Measurements from ENCODE around the gene MTCH2.
"Not testable (repeated sequence)": the region's sequence is repeated elsewhere in the genome, so short reads cannot be mapped to it uniquely, and the experiment has no call there.

The MTCH2 gene

DNA sequence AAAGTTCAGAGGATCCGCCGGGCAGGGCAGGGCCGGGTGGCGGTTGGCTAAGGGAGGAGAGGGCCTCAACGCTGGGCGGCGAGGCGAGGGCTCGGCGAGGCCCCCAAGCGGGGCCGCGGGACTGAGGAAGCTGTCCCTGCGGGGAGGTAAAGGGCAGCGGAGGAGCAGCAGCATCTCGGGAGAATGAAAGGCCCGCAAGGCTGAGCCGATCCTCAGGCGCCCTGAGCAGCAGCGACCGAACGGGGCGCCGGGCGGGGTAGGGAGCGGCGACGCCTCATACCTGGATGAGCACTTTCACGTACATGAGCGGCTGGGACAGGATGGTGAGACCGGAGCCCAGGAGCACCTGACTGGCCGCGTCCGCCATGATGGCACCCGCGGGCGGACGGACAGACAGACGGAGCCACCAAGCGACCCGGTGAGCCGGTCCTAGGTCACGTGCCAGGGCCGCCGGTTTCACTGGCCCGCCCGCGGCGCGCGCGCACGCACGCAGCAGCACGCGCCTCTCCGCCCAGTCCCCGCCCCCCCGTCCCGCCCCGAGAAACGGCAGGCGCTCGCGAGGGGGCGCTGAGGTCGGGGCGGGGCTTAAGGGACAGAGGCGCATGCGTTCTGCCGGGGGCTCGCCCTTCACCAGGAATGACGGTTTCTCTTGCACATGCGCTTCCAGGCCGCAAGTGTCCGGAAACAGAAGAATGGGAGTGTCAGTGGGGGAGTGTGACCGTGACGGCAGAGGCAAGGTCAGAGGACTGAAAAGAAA lies at the start of gene MTCH2:
Gene MTCH2 (minus strand): TSS at position 461 of the 757 bp plus-strand sequence. CDS start 94 bp downstream, at position 367.
- DNase-seq, result peak; percentile 94 to 95

GRCh38 chr11:47691979-47692378 lies 49.6 kb upstream of the MTCH2 start:
- DNase-seq, result no peak

- no peak for DNase-seq
Observed at GRCh38 chr11:47689480-47689879, 47.1 kb upstream of the MTCH2 start.

DNA sequence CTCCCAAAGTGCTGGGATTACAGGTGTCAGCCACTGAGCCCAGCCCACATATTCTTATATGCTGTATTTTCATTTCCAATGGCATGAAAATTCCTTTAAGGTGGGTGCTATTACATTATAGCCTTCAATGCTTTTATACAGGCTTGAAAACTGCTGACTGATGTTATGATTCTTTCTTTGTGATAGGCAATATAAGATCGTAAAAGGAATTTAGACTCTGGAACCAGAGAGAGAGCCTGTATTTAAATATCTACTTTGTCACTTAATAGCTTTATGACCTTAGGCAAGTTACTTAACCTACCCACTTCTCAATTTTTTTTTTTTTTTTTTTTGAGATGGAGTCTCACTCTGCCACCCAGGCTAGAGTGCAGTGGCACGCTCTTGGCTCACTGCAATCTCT lies 46.6 kb upstream of the MTCH2 start:
- DNase-seq, result no peak

GRCh38 chr11:47688111-47688510 lies 45.8 kb upstream of the MTCH2 start:
- DNase-seq, result peak; percentile 60 to 72

DNA sequence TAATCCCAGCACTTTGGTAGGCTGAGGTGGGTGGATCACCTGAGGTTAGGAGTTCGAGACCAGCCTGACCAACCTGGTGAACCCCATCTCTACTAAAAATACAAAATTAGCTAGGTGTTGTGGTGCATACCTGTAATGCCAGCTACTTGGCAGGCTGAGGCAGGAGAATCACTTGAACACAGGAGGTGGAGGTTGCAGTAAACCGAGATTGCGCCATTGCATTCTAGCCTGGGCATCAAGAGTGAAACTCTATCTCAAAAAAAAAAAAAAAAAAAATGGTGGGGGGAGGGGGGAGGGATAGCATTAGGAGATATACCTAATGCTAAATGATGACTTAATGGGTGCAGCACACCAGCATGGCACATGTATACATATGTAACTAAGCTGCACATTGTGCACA lies 44.3 kb upstream of the MTCH2 start:
- not testable (repeated sequence) for DNase-seq

DNA sequence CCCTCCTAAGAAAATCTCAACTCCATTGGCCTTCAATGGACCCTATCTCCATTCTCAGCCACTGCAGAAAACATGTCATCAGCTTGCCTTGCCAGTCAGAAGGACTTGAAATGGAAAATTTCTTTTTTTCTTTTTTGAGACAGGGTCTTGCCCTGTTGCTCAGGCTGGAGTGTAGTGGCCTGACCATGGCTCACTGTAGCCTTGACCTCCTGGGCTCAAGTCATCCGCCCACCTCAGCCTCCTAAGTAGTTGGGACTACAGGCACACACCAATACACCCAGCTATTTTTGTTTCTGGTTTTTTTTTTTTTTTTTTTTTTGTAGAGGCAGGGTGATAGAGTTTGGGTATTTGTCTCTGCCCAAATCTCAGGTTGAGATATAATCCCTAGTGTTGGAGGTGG lies 43.8 kb upstream of the MTCH2 start:
- no peak for DNase-seq

DNA sequence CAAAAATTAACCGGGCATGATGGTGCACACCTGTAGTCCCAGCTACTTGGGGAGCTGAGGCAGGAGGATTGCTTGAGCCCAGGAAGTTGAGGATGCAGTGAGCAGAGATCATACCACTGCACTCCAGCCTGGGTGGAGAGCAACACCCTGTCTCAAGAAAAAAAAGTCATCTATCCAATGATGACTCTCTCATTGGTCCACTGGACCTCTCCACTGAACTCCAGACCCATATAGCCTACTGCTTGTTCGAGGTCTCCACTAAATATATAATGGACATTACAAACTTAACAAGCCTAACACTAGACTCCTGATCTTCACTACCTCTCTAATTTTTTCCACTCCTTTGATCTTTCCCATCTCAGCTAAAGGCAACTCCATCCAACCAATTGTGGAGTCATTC lies 33.5 kb upstream of the MTCH2 start:
- no peak for DNase-seq

DNA sequence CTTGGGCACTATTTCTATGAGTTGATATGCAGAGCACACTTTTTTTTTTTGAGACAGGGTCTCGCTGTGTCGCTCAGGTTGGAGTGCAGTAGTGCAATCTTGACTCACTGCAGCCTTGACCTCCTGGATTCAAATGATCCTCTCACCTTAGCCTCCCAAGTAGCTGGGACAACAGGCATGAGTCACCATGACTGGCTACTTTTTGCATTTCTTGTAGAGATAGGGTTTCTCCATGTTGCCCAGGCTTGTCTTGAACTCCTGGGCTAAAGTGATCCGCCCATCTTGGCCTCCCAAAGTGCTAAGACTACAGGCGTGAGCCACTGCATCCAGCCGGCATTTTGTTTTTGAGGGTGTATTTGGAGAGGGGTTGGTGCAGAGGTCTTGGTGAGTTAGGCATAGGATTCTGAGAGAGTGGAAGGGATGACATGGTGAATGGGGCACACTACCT lies 29.9 kb upstream of the MTCH2 start:
- no peak for DNase-seq

GRCh38 chr11:47669856-47670255 lies 27.5 kb upstream of the MTCH2 start:
- no peak for DNase-seq

DNA sequence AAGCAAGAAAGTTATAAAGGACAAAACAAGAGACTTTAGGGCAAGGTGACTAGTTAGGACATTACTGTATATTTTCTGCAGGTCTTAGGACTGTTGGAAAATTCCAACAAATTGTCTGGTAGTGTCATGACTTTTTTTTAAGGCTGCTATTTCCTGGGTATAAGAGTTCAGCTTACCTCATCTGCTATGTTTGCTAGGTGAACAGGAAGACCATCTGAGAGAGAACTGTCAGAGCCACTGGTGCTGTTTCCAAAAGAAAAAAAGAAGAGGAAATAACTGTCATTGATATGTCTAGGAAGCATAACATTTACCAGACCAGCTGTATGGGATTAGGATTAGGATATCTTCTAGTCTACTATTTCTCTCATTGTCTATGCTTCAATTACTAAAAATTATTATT lies 26.3 kb upstream of the MTCH2 start:
- DNase-seq, result no peak

DNA sequence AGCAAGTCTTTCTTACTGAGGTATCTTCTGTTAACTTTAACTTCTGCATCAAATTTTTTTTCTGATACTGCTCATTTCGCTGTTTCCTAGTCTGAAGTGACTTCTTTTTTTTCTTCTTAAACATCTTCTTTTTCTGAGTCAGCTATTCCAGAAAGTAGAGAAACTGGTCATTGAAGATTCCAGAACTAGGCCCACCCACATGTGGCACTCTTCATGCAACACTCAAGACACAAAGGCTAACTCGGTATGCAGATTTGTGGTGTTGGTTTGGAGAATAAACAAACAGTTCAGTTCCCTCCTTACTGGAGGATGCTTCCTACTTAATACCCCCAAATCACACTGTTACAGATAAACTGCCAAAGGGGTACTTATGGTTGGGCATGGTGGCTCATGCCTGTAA lies 25.2 kb upstream of the MTCH2 start:
- no peak for DNase-seq

DNA sequence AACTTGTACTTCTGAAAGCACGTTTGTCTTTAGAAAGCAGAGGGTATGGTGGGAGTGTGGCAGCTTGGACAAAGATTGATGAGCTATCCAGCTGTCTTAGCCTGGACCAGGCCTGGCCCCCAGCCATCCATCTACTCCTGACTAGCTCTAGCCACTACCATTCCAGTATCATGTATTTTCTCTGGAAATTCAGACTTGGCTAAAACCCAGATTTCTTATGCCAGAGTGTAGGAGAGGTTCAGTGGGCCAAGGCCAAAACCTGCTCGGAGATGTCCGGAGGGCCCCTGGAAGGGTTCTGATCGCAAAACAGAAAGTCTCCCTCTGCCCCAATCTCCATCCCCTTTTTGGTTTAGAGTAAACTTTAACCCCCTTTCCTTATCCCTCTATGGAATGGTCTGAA lies 24.8 kb upstream of the MTCH2 start:
- DNase-seq, result no peak

- DNase-seq, result not testable (repeated sequence)
Observed at GRCh38 chr11:47664936-47665335, 22.6 kb upstream of the MTCH2 start.

DNA sequence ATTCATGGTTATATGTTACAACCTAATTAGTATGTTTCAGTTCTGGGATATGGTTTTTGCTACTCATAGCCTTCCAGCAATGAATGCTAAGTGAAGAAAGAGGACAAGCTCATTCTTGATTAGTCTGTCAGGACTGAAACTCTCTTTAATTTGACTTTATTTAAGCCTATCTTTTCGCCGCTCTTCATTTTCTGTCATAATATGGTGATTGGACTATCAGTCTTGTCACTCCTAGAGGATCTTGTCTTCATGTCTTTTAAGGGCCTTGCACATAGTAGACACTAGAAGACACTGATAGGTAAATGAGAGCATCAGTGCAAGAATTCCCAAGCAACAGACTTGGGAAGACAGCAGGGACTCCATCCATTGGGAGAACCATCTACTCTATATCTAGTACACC lies 18.9 kb upstream of the MTCH2 start:
- no peak for DNase-seq

DNA sequence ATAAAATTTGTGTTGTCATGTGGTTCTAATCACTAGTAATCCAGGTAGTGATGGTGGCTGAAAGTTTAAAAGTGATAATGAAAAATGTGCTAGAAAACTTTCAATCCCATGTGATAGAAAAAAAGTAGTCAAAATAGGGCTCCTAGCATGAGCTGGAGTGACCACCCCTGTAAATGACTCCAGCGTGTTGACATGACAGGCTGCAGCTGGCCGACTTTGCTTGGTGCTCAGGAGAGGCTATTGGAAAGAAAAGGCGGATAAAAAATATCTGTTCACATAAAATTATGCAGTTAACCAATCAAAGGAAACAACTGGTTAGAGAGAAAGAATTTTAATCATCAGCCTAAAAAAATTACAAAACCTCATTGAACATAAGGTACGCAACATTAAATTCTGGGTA lies 16.9 kb upstream of the MTCH2 start:
- DNase-seq, result no peak

DNA sequence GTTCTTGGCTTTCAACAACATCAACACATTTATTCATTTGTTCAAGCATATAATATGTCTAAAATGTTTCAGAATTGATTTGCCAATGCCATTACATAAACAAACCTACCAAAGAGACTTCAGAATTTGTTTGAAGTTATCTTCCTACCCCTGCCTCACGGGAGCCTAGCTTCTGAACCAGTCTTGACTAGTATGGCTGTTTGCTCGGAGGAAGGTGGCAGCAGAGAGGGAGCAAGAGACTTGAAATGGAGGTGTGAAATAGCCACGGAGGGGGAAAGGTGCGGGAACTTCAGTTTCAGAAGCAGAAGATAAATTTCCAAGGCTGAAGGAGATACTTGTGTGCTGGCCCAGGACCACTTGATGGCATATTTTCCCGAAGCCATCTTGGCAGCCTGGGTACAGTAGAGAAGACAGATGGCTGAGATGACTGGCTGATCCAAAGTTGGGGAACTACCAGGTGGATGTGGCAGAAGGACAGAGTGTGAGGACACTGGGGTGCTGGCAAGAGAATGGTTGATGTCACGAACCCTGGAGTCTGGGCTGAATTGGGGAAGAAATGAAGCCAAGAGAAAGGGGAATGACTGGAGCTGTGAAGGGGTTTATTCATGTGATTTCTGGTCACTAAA lies 14.0 kb upstream of the MTCH2 start:
- no peak for DNase-seq

GRCh38 chr11:47651818-47652469 lies 9.6 kb upstream of the MTCH2 start:
- no peak for DNase-seq

DNA sequence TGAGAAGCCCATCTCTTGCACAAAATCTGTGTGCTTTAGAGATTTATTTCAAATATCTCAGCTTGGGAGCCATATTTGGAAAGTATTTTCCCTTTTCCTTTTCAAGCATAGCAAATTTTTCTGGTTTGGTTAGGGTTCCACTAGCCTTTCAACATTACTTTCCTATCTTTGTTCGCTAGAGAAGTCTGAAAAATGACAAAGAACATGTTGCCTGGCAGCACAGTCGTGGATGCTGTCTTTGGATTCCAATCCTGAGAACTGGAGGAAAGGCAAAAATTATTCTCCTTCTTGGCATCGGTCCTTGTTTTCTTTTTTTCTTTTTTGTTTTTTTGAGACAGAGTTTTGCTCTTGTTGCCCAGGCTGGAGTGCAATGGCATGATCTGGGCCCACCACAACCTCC lies 6.9 kb upstream of the MTCH2 start:
- DNase-seq, result no peak

DNA sequence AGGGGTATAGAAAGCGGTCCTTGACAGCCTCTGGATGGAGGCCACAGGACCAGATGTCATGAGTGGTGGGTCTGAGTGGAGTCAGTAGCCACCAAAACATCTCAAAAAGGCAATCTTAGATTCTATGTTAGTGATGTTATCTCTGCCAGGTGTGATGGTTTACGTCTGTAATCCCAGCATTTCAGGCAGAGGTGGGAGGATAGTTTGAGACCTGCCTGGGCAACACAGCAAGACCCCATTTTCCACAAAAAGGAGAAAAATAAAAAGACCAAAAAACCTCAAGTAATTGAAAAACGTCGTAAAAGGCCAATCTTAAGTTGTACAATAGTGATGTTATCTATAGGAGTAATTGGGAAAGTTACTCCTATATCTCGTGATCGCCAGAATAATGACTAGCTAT lies 3.7 kb upstream of the MTCH2 start:
- DNase-seq, result no peak

- no peak for DNase-seq
Observed at GRCh38 chr11:47645500-47645899, 3.1 kb upstream of the MTCH2 start.

DNA sequence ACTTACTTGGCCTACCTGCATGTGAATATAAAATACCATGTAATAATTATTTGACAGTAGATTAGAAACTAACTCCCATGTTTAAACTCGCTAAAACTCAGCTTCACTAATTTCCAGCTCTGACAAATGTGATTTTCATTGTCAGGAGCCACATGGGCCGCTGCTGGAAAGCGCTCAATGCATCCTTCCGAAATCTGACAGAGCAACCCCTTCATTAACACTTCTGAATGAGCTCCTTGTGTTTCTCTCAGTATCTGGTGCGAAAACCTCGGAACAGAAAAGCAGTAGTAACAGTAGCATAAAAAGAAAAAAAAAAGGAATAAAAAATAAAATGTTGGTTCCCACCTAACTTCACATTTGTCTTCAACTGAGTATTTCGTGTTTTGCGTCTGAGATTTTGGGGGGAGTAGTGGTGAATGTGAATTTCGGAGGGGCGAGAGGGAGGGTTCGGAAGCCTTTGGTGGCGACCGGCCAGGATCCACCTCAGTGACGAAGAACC lies 710 bp downstream of the MTCH2 start:
- no peak for DNase-seq

DNA sequence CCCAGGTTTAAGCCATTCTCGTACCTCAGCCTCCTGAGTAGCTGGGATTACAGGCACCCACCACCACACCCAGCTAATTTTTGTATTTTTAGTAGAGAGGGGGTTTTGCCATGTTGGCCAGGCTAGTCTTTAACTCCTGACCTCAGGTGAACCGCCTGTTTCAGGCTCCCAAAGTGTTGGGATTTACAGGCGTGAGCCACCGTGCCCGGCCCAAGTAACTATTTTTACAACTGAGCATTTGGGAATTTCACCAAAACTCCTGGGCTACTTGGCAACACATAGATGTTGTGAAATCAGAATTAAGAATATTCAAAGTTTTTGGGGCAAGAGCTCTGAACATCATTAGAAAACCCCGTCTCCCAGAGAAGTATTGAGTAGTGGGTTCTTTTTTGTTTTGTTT lies 1.9 kb downstream of the MTCH2 start:
- not testable (repeated sequence) for DNase-seq

DNA sequence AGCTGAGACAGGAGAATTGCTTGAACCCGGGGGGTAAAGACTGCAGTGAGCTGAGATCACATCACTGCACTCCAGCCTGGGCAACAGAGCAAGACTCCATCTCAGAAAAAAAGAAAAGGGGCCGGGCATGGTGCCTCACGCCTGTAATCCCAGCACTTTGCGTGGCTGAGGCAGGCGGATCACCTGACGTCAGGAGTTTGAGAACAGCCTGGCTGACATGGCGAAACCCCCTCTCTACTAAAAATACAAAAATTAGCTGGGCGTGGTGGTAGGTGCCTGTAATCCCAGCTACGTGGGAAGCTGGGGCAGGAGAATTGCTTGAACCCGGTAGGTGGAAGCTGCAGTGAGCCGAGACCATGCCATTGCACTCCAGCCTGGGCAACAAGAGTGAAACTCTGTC lies 6.0 kb downstream of the MTCH2 start:
- DNase-seq, result not testable (repeated sequence)

Measured in AML-193 (cell line).